Retinal pigment epithelial cell (primary cell): Measurements from ENCODE around the gene CFD.
A peak's percentile ranks its signal among the peaks of the same experiment; 100 is the strongest.

ENCODE experiments used
- DNase-seq: peaks from one replicate; pipeline ENCODE4 v3.0.0-alpha.2; 2010; ENCODE audit warnings: low read depth
- H3K4me3 ChIP-seq: 2 replicates; pipeline ENCODE4 v1.5.1; 2011; ENCODE audit warnings: mild to moderate bottlenecking, low read length, control low read depth, moderate library complexity
- CTCF ChIP-seq: conservative IDR thresholded peaks from 2 replicates; pipeline ENCODE4 v1.5.1; 2011; ENCODE audit warnings: low read depth, low read length, control low read depth, inconsistent platforms

Gene CFD

GRCh38 chr19:912181-913079 is 53.0 kb downstream of the CFD start:
- no peak for TF ChIP-seq CTCF
- DNase-seq: no peak

More at GRCh38 chr19:912181-913079, 53.0 kb downstream of the CFD start:
- H3K4me3 ChIP-seq: peak overlapping the region; percentile 83
